Inferior parietal cortex (tissue), 1 donor: ENCODE data around the gene KCTD19.

Experiments used
- DNase-seq: peaks from one replicate; pipeline ENCODE4 v3.0.0-alpha.2; 2016; ENCODE audit errors: extremely low spot score

Gene KCTD19

GRCh38 chr16:67258161-67258835 is 68.2 kb downstream of the KCTD19 start:
- DNase-seq = no peak

- DNase-seq = no peak
Observed at GRCh38 chr16:67257486-67258160, 68.9 kb downstream of the KCTD19 start.

DNA sequence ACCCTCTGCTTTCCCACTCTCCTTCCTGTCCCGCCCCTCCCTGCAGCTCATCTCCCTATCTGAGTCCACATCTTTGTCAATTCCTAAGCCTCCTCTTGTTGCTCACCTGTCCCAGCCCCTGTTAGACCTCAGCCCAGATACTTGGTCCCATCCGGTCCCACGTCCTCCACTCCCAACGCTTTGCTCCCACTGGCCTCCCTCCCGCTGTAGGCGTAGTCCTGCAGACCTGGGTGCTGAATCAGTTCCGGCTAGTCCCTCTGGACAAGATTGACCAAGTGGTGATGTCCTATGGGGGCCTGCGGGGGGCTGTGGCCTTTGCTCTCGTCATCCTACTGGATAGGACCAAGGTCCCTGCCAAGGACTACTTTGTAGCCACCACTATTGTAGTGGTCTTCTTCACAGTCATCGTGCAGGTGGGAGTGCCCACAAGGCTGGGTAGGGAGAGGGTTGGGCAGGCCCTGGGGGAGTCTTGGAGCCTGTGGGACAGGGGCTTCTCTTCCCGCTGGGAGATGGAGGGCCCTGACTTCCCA is 69.8 kb downstream of the KCTD19 start:
- no peak for DNase-seq

GRCh38 chr16:67255553-67256221 is 70.9 kb downstream of the KCTD19 start:
- no peak for DNase-seq

DNA sequence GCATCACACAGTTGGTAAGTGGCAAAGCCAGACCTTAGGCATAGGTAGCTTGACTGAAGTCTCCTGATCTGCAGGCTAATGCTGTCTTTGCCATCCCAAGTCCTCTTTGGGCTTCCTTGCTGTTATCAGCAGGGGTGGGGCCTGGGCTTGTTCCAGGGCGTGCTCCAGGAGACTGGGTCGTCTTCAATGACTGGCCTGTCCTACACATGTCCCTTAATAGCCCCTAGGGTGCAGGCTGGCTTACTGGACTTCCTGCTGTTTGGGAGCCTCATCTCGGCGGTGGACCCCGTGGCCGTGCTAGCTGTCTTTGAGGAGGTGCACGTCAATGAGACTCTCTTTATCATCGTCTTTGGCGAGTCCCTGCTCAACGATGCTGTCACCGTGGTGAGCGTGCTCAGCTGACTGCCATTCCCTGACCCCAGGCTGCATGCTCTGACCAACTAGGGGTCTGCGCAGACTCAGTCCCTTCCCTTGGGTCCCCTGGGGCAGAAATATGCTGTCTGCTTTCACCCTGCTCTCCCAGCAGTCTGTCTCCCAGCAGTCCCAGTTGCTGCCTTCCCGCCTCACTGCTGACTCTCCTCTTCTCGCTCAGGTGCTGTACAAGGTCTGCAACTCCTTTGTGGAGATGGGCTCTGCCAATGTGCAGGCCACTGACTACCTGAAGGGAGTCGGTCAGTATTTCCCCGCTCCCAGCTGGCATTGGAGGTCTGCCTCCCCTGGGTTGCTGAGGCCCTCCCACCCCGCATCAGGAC is 71.6 kb downstream of the KCTD19 start:
- no peak for DNase-seq

GRCh38 chr16:67252609-67253497 is 73.7 kb downstream of the KCTD19 start:
- DNase-seq = no peak

GRCh38 chr16:67250045-67250327 is 76.6 kb downstream of the KCTD19 start:
- DNase-seq = no peak

GRCh38 chr16:67249178-67250044 is 77.1 kb downstream of the KCTD19 start:
- no peak for DNase-seq

- no peak for DNase-seq
Observed at GRCh38 chr16:67248401-67249177, 78.0 kb downstream of the KCTD19 start, which contains the start of gene SLC9A5. Gene SLC9A5, plus strand, starts transcription at chr16:67248979. Its CDS starts 36 bp downstream, at chr16:67249015.

DNA sequence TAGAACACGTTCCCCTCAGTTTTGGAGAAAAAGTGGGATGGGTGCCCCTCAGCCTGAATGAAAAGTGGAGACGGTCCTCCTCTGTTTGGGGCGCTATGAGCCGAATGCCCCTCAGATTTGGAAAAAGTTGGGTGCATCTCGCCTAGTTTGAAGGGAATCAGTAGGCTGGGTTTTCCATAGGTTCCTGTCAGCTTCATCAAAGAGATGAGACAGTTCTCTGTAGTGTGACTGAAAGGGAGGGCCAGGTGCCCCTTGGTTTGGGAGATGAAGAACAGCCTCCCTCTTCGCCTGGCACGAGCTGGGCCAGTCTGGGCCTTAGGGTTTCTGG is 78.5 kb downstream of the KCTD19 start:
- DNase-seq = no peak

DNA sequence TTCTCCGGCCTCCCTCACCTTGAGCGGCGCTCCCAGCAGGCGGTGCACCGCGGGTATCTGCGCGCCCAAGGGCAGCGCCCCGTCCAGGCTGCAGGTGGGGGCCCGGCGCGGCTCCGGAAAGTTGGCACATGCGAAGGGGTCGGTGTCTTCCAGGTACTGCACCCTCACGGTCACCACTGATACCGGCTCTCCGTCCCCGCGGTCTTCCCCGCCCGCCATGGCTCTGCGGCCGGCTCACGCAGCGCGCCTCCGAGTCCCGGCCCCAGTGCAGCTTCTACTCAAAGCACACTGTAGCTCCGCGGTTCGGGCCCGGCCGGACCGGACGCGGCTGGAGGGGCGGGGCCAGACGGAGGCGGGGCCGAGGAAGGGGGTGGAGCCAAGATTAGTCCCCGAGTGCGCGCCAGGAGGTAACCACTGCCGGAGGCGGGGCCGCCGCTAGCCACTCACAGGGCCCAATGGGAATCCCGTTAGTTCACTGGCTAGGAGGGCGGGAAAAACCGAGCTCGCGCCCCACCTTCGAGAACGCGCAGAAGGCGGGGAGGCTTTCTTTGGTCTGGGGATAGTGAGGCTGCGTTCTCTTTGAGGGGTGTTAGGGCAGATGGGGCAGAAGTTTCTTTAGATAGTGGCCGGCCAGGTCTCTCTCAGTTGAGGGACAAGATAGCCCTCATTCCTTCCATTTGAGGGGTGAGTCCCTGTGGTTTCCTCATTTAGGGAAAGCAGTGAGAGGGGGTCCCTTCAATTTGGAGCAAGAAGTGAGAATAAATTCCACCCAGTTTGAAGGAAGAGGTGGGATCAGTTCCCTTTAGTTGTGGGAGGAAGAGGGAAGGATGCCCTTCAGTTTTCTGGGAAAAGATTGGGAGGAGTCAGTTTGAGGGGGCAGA is 79.1 kb downstream of the KCTD19 start, which contains the start of gene FHOD1:
Gene FHOD1, minus strand, starts transcription at position 290 of the 881 bp plus-strand sequence. Its CDS starts 71 bp downstream, at position 219.
- DNase-seq = peak; percentile 88

DNA sequence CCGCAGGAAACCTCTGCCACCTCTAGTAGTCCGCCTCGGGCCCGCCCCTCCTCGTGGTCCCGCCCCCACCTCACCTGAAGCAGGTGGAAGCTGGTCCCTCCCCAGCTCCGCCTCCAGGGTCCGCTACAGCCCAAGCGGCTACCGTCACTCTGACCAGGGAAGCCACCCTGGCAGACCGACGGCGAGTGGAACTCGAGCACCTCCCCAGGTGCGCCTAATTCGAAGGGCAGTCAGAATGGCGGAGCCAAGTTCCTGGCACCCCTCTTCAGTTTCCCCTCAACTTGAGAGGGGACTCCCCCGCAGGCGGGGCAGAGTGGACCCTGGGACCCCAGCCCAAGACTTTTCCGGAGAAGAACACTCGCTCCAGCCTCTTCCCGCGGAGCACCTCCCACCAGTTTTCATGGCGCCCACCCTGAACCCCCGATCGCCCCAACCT is 79.8 kb downstream of the KCTD19 start:
- no peak for DNase-seq

DNA sequence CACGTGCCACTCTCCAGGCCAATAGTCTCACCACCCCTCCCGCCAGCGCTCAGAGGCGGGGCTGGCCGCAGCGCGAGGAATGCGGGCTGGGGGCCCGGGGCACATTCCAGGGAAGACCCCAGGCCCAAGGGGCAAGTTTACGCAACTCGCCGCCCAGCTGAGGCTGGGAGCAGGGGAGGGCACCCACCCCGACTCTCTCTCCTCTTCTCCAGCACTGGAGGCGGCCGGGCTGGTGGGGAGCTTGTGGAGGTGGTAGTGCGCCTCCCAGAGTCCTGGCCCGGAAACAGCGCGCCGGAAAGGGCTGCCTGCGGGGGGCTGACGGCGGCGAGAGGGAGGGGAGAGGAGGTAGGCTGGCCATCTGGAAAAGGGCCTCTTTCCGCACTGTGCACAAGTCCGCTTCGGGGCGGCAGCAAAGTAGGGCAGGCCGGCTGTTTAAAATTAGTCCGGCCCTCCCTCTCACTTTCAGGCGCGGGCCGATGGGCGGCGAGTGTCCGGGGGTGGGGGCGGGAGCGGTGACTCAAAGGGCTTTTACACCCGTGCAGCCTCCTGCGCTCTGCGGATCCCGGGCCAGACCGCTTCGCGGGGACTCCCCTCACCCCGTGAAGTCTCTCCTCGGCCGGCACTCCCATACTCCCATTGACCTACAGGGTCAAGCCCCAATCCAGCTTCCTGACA is 80.3 kb downstream of the KCTD19 start:
- DNase-seq = no peak

- no peak for DNase-seq
Observed at GRCh38 chr16:67245674-67246080, 80.9 kb downstream of the KCTD19 start.

- DNase-seq = no peak
Observed at GRCh38 chr16:67245186-67245585, 81.4 kb downstream of the KCTD19 start.

- DNase-seq = no peak
Observed at GRCh38 chr16:67244387-67245185, 82.0 kb downstream of the KCTD19 start.

DNA sequence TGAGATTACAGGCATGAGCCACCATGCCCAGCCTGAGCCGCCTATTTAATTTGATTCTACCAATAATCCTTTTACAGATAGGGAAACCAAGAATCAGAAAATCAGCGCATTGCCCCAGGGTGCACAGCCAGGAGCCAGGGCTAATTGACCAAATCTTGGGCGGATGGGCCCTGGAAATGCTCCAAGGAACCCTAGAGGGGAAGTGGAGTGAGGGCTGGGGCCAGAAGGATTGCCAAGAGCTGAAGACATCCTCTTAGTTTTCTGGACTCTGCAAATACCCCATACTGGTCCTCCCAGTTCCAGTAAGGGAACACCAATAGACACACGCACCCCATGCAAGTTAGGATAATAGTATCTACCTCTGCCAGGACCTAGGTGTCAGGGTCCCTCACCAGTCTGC is 83.1 kb downstream of the KCTD19 start:
- no peak for DNase-seq
